Ishikawa (cell line): ENCODE results near the gene ANP32A.

Experiments used
- RAD21 ChIP-seq: IDR thresholded peaks from 2 replicates; pipeline ENCODE4 v1.6.1; 2012; ENCODE audit warnings: low read depth
- REST ChIP-seq: IDR thresholded peaks from 2 replicates; pipeline ENCODE4 v1.6.1; 2012; ENCODE audit warnings: low read depth, mild to moderate bottlenecking
- ZBTB7A ChIP-seq: IDR thresholded peaks from 2 replicates; pipeline ENCODE4 v1.6.1; 2012; ENCODE audit warnings: low read depth

- no peak for TF ChIP-seq REST
- no peak for TF ChIP-seq ZBTB7A
- no peak for TF ChIP-seq RAD21
Observed at GRCh38 chr15:68782589-68783161, 38.0 kb downstream of the ANP32A start.
